HepG2 (cell line): Measurements from ENCODE around the gene USP7. TPM values are rescaled to one million over a fixed set of nuclear protein-coding genes. Genes with fewer than 3 reads are reported as not detected.

Source experiments
- ESRRA ChIP-seq: sonication (generic); formaldehyde crosslinking; IDR thresholded peaks from 2 replicates; pipeline ENCODE4 v1.5.1; 2020; ENCODE audit warnings: mild to moderate bottlenecking, low read depth, missing genetic modification reagents
- FOXK2 ChIP-seq: fragments of 450-650 bp; IDR thresholded peaks from 2 replicates; pipeline ENCODE4 v1.6.1; 2016
- HMGXB4 ChIP-seq, 2 experiments: sonication (generic) in 1 of 2; formaldehyde crosslinking in 1 of 2; IDR thresholded peaks; 2 replicates each; pipeline versions ENCODE4 v1.4.0 to v1.6.1; 2018 to 2020; ENCODE audit warnings: missing genetic modification reagents in 2 of 2, borderline replicate concordance in 1 of 2, low read depth in 1 of 2, mild to moderate bottlenecking in 1 of 2, missing biosample characterization in 1 of 2
- JUND ChIP-seq: sonication (generic); formaldehyde crosslinking; IDR thresholded peaks from 2 replicates; pipeline ENCODE4 v1.8.0; 2022; ENCODE audit warnings: mild to moderate bottlenecking, missing genetic modification reagents
- MLLT10 ChIP-seq: sonication (generic); formaldehyde crosslinking; IDR thresholded peaks from 2 replicates; pipeline ENCODE4 v1.4.0; 2020; ENCODE audit warnings: missing genetic modification reagents
- ZFP36L1 ChIP-seq: sonication (generic); formaldehyde crosslinking; IDR thresholded peaks from 2 replicates; pipeline ENCODE4 v1.8.0; 2022; ENCODE audit warnings: mild to moderate bottlenecking, missing genetic modification reagents, moderate library complexity
- ZFP90 ChIP-seq: sonication (generic); formaldehyde crosslinking; IDR thresholded peaks from 2 replicates; pipeline ENCODE4 v1.8.0; 2022; ENCODE audit warnings: missing genetic modification reagents, mild to moderate bottlenecking, inconsistent platforms, borderline replicate concordance
- ZNF776 ChIP-seq: sonication (generic); formaldehyde crosslinking; IDR thresholded peaks from 2 replicates; pipeline ENCODE4 v1.4.0; 2020; ENCODE audit warnings: mild to moderate bottlenecking, missing genetic modification reagents
- ZNF792 ChIP-seq: IDR thresholded peaks from 2 replicates; pipeline ENCODE4 v1.6.1; 2016
- ZNF816 ChIP-seq: sonication (generic); formaldehyde crosslinking; IDR thresholded peaks from 2 replicates; pipeline ENCODE4 v1.8.0; 2022; ENCODE audit warnings: missing genetic modification reagents, mild to moderate bottlenecking, borderline replicate concordance
- ZSCAN12 ChIP-seq: sonication (generic); formaldehyde crosslinking; IDR thresholded peaks from 2 replicates; pipeline ENCODE4 v1.9.0; 2021; ENCODE audit warnings: mild to moderate bottlenecking, missing genetic modification reagents
- polyA plus RNA-seq, 8 experiments: library from polyadenylated mRNA; depleted of rRNA in 3 of 8; stranded (reverse) in 7 of 8; unstranded in 1 of 8; fragments of >200 nt; fragmentation: Illumina TruSeq in 4 of 8; extraction: Trizol in 4 of 8; gene quantifications; 2 replicates each; pipeline versions ENCODE4 v1.2.1 to v1.2.3, GENCODE V29; 2011 to 2016; ENCODE audit warnings: low read depth in 4 of 8, missing spikeins in 1 of 8, mixed read lengths in 1 of 8; ENCODE audit not compliant: insufficient read depth in 1 of 8
- total RNA-seq, 5 experiments: library from RNA; depleted of rRNA; stranded (reverse); fragments of >200 nt; fragmentation: Illumina TruSeq; extraction: Trizol; gene quantifications; 2 replicates each; pipeline ENCODE4 v1.2.3, GENCODE V29; 2016; ENCODE audit warnings: low read depth in 1 of 5
- TF ChIP-seq, protein P1 (sequence below): sonication (generic); formaldehyde crosslinking; IDR thresholded peaks from 2 replicates; pipeline ENCODE4 v1.5.1; 2020; ENCODE audit warnings: mild to moderate bottlenecking, missing genetic modification reagents, moderate library complexity
- TF ChIP-seq, protein P2 (sequence below): sonication (generic); formaldehyde crosslinking; IDR thresholded peaks from one replicate; pipeline ENCODE4 v1.5.1; 2020; ENCODE audit warnings: mild to moderate bottlenecking, missing genetic modification reagents; ENCODE audit errors: not compliant biosample characterization
- TF ChIP-seq, protein P3 (sequence below): sonication (generic); formaldehyde crosslinking; conservative IDR thresholded peaks from 2 replicates; pipeline ENCODE4 v1.8.0; 2022; ENCODE audit warnings: mild to moderate bottlenecking, moderate library complexity, missing genetic modification reagents

USP7 gene
- total and polyA plus RNA-seq, 2 of the 13 experiments (the other 11 are each of a cell fraction or from before 2014, with no cell fraction given), result 52.5 to 173 TPM

GRCh38 chr16:8931859-8932258 lies 31.8 kb downstream of the USP7 start (continued):
- TF ChIP-seq ZFP90 (CRISPR knock-in tag) (no peak), ZFP36L1 (CRISPR knock-in tag) (no peak), ZNF792 (CRISPR knock-in tag) (peak; percentile 80; the same call in 1 of the 2 replicates), ESRRA (no peak), MLLT10 (CRISPR knock-in tag) (no peak), ZSCAN12 (CRISPR knock-in tag) (no peak), JUND (no peak), ZNF776 (no peak), HMGXB4 (CRISPR knock-in tag; IDR thresholded peaks at IDR 0.05; ENCODE audit: borderline replicate concordance in 1 of 2, low read depth in 1 of 2) (no peak), FOXK2 (no peak), ZNF816 (CRISPR knock-in tag) (no peak)
- TF ChIP-seq, protein P1, sequence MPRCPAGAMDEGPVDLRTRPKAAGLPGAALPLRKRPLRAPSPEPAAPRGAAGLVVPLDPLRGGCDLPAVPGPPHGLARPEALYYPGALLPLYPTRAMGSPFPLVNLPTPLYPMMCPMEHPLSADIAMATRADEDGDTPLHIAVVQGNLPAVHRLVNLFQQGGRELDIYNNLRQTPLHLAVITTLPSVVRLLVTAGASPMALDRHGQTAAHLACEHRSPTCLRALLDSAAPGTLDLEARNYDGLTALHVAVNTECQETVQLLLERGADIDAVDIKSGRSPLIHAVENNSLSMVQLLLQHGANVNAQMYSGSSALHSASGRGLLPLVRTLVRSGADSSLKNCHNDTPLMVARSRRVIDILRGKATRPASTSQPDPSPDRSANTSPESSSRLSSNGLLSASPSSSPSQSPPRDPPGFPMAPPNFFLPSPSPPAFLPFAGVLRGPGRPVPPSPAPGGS (CRISPR knock-in tag), result no peak
- TF ChIP-seq, protein P2, sequence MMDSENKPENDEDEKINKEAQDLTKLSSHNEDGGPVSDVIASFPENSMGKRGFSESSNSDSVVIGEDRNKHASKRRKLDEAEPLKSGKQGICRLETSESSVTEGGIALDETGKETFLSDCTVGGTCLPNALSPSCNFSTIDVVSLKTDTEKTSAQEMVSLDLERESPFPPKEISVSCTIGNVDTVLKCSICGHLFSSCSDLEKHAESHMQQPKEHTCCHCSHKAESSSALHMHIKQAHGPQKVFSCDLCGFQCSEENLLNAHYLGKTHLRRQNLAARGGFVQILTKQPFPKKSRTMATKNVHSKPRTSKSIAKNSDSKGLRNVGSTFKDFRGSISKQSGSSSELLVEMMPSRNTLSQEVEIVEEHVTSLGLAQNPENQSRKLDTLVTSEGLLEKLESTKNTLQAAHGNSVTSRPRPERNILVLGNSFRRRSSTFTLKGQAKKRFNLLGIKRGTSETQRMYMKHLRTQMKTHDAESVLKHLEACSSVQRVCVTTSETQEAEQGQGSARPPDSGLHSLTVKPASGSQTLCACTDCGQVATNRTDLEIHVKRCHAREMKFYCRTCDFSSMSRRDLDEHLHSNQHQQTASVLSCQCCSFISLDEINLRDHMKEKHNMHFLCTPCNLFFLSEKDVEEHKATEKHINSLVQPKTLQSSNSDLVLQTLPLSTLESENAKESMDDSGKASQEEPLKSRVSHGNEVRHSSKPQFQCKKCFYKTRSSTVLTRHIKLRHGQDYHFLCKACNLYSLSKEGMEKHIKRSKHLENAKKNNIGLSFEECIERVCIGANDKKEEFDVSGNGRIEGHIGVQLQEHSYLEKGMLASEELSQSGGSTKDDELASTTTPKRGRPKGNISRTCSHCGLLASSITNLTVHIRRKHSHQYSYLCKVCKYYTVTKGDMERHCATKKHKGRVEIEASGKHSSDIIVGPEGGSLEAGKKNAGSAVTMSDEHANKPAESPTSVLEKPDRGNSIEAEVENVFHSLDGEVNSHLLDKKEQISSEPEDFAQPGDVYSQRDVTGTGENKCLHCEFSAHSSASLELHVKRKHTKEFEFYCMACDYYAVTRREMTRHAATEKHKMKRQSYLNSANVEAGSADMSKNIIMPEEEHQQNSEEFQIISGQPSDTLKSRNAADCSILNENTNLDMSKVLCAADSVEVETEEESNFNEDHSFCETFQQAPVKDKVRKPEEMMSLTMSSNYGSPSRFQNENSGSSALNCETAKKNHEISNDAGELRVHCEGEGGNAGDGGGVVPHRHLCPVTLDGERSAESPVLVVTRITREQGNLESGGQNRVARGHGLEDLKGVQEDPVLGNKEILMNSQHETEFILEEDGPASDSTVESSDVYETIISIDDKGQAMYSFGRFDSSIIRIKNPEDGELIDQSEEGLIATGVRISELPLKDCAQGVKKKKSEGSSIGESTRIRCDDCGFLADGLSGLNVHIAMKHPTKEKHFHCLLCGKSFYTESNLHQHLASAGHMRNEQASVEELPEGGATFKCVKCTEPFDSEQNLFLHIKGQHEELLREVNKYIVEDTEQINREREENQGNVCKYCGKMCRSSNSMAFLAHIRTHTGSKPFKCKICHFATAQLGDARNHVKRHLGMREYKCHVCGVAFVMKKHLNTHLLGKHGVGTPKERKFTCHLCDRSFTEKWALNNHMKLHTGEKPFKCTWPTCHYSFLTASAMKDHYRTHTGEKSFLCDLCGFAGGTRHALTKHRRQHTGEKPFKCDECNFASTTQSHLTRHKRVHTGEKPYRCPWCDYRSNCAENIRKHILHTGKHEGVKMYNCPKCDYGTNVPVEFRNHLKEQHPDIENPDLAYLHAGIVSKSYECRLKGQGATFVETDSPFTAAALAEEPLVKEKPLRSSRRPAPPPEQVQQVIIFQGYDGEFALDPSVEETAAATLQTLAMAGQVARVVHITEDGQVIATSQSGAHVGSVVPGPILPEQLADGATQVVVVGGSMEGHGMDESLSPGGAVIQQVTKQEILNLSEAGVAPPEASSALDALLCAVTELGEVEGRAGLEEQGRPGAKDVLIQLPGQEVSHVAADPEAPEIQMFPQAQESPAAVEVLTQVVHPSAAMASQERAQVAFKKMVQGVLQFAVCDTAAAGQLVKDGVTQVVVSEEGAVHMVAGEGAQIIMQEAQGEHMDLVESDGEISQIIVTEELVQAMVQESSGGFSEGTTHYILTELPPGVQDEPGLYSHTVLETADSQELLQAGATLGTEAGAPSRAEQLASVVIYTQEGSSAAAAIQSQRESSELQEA (CRISPR knock-in tag), result no peak
- TF ChIP-seq, protein P3, sequence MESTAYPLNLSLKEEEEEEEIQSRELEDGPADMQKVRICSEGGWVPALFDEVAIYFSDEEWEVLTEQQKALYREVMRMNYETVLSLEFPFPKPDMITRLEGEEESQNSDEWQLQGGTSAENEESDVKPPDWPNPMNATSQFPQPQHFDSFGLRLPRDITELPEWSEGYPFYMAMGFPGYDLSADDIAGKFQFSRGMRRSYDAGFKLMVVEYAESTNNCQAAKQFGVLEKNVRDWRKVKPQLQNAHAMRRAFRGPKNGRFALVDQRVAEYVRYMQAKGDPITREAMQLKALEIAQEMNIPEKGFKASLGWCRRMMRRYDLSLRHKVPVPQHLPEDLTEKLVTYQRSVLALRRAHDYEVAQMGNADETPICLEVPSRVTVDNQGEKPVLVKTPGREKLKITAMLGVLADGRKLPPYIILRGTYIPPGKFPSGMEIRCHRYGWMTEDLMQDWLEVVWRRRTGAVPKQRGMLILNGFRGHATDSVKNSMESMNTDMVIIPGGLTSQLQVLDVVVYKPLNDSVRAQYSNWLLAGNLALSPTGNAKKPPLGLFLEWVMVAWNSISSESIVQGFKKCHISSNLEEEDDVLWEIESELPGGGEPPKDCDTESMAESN (CRISPR knock-in tag), result no peak
